Measurements from ENCODE around the gene ATXN1.

Gene ATXN1

DNA sequence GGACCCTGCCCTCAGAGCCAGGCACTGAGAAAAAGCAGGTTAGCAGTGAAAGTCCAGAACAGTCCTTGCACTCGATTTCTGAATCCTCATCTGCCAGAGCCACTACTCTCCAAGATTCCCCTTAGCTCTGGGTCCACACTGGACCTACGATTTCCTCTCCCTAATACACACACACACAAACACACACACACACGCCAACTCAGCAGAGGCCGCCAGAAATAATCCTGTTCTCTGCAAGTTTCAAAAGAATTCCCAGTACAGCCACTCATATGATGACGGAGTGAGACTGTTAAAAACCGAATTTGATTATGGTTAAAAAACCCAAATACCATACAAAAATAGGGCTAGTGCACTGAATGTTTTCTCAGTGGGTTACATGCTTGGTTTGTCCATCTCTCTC lies 432.0 kb downstream of the ATXN1 start:
- H3K4me3 ChIP-seq (ENCODE audit: control insufficient read depth, low read depth, low read length) = no peak overlapping the region
- no peak for DNase-seq (ENCODE audit: low read depth)
- TF ChIP-seq, protein P1, sequence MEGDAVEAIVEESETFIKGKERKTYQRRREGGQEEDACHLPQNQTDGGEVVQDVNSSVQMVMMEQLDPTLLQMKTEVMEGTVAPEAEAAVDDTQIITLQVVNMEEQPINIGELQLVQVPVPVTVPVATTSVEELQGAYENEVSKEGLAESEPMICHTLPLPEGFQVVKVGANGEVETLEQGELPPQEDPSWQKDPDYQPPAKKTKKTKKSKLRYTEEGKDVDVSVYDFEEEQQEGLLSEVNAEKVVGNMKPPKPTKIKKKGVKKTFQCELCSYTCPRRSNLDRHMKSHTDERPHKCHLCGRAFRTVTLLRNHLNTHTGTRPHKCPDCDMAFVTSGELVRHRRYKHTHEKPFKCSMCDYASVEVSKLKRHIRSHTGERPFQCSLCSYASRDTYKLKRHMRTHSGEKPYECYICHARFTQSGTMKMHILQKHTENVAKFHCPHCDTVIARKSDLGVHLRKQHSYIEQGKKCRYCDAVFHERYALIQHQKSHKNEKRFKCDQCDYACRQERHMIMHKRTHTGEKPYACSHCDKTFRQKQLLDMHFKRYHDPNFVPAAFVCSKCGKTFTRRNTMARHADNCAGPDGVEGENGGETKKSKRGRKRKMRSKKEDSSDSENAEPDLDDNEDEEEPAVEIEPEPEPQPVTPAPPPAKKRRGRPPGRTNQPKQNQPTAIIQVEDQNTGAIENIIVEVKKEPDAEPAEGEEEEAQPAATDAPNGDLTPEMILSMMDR (IDR thresholded peaks at IDR 0.05; ENCODE audit: control insufficient read depth, insufficient read depth, low read depth, low read length, missing control alignments) = no peak

DNA sequence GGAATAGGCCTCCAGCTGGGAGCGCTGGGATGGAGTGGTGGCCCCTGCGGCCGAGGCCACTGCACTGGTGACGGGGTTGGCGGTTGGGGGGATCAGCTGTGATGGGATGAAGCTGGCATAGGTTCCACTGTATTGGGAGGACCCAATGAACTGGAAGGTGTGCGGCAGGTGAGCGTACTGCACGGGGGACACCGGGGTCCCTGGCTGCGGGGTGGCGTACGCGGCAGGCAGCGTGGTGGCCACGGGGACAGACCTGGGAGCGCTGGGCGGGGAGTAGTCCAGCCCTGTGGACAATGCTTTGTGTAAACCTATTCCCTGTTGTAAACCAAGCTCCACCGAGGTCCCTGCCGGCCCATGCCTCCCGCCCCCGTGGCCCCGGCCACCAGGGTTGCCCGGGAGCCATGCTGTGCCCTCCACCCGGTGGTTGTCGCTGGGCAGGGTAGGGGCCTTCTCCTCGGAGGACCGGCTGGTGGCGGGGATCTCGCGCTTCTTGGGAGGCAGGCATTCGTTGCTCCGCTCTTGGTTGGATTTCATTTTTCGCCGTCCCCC lies 433.4 kb downstream of the ATXN1 start:
- TF ChIP-seq, protein P1 (IDR thresholded peaks at IDR 0.05; ENCODE audit: control insufficient read depth, insufficient read depth, low read depth, low read length, missing control alignments) = no peak
- no peak overlapping the region for H3K4me3 ChIP-seq (ENCODE audit: control insufficient read depth, low read depth, low read length)
- DNase-seq (ENCODE audit: low read depth) = no peak

DNA sequence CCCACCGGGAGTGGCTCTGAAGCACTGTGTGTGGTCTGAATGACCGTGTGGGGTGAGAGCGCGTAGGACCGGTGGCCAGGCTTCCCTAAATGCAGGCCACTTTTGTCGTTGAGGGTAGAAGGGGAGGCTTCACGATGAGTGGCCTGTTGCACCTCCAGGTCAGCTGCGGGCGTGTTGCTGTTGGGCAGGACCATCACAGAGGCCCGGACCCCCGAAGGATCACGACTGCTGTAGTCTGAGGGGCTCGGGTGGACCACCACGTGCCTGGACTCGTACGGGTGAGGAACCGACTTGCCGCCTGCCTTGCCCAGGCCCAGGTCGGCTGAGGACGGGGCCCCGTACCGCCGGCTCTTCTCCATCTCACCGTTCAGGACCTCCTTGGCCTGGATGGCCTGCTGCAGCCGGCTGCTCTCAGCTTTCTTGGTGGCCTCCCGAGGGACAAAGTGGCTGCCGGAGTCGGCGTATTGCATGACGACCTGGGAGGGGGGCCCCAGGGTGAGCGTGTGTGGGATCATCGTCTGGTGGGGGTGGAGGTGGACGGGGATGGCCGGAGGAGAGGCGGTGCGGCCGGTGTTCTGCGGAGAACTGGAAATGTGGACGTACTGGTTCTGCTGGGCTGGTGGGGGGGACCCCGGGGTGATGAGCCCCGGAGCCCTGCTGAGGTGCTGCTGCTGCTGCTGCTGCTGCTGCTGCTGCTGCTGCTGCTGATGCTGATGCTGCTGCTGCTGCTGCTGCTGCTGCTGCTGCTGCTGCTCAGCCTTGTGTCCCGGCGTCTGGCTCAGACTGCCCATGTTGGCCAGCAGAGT lies 434.1 kb downstream of the ATXN1 start:
- DNase-seq (ENCODE audit: low read depth) = no peak
- no peak overlapping the region for H3K4me3 ChIP-seq (ENCODE audit: control insufficient read depth, low read depth, low read length)
- TF ChIP-seq, protein P1 (IDR thresholded peaks at IDR 0.05; ENCODE audit: control insufficient read depth, insufficient read depth, low read depth, low read length, missing control alignments) = no peak

DNA sequence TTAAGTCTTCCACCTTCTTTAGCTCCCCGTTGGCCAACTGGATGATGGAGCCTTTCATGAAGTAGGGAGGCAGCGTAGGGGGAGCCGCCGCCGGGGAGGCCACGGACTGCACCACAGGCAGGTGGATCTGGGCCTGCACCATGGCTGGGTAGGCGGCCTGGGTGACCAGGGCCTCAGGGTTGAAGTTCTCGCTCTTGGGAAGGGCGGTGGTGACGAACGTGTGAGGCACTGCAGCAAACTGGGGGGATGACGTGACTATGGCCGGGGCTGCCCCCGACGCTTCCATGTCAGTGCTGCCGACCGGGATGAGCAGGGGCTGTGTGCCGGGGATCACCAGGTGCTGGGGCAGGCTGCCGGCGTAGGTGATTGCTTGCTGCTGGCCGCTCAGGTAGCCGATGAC lies 434.7 kb downstream of the ATXN1 start:
- TF ChIP-seq, protein P1 (IDR thresholded peaks at IDR 0.05; ENCODE audit: control insufficient read depth, insufficient read depth, low read depth, low read length, missing control alignments) = no peak
- no peak overlapping the region for H3K4me3 ChIP-seq (ENCODE audit: control insufficient read depth, low read depth, low read length)

DNA sequence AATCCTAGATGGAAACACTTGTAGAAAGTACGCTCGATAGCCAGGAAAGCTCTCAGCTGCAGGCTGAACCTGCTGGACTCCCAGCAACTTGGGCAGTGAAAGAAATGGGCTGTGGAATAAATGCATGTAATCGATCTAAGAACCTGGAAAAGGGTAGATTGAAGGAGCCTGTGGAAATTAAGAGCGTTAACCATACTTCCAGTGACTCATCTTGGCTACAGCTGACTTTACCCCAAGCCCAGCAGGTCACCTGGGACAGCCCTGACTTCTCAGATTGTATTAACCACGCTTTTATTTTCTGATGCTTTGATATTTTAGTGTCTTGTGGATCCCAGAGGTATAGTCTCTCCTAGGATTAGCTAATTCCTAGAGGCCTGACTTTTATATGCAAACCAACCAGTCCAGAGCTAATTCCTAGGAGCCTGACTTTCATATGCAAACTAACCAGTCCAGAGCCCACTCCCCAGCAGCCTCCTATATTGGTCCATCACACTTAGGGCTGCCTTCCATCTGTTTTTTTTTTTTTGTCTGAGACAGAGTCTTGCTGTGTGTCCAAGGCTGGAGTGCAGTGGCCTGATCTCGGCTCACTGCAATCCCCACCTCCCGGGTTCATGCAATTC lies 436.5 kb downstream of the ATXN1 start:
- no peak overlapping the region for H3K4me3 ChIP-seq (ENCODE audit: control insufficient read depth, low read depth, low read length)
- TF ChIP-seq, protein P1 (IDR thresholded peaks at IDR 0.05; ENCODE audit: control insufficient read depth, insufficient read depth, low read depth, low read length, missing control alignments) = no peak
- no peak for DNase-seq (ENCODE audit: low read depth)

More for the DNA sequence above, 434.7 kb downstream of the ATXN1 start:
- no peak for DNase-seq (ENCODE audit: low read depth)

DNA sequence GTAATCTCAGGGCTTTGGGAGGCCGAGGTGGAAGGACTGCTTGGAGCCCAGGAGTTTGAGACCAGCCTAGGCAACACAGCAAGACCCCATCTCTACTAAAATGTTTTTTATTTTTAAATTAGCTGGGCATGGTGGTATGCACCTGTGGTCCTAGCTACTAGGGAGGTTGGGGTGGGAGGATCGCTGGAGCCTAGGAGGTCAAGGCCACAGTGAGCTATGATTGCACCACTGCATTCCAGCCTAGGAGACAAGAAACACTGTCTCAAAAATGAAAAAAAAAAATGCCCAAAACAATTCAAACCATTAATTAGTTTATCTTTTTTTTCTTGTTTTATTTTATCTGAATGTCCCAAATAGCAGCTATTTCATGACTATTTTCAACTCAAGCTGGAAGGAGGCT lies 437.1 kb downstream of the ATXN1 start:
- DNase-seq (ENCODE audit: low read depth) = no peak
- TF ChIP-seq, protein P1 (IDR thresholded peaks at IDR 0.05; ENCODE audit: control insufficient read depth, insufficient read depth, low read depth, low read length, missing control alignments) = no peak
- no peak overlapping the region for H3K4me3 ChIP-seq (ENCODE audit: control insufficient read depth, low read depth, low read length)

Data from AG09309 (cell line).